NCI-H345 treated with DMSO at 0.1 percent for 48 hours (cell line): ENCODE results near the gene SYCN.

Source experiments
- DNase-seq: peaks from one replicate; lab custom pipeline; 2025; ENCODE audit not compliant: unreplicated experiment; lab: John Stamatoyannopoulos, UW

SYCN gene

DNA sequence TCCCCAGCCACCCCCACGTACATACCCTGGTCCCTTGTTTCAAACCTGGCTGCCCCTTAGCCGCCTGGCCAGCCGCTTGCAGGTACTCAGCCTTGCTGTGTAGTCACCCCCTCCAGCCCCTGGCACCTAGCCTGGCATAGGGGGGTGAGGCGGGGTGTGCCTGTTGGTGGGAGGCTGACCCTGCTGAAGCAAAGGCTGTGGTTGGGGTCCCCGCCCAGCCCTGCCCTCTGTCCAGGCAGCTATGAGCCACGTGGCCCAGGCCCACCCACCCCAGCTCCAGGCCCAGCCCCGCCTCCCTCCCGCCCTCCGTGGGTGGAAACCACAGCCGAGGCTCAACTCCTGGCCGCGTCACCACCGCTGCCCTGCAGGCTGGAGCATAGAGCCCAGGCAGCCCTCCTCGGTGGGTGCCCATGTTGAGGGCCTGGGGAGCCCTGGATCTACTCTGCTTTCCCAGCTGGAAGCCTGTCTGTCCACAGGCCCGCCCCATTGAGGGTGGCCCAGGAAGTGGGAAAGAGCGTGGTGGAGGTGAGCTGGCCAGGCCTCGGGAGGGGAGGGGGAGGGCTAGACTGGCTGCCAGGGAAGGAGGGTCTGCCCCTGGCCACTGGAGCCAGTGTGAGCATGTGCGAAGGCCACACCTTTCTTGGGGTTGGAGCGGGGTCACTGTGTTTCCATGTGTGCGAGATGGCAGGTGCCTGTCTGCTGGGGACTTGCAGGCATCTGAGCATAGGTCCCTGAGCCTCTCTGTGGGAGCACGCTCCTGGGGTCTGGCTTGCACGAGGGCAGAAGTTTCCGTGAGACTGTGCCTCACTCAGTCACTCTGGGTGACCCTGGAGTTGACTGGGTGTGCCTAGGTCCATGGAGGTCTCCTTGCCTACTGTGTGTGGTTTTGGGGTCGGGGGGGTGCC is 47.5 kb downstream of the SYCN start:
- DNase-seq, result no peak

DNA sequence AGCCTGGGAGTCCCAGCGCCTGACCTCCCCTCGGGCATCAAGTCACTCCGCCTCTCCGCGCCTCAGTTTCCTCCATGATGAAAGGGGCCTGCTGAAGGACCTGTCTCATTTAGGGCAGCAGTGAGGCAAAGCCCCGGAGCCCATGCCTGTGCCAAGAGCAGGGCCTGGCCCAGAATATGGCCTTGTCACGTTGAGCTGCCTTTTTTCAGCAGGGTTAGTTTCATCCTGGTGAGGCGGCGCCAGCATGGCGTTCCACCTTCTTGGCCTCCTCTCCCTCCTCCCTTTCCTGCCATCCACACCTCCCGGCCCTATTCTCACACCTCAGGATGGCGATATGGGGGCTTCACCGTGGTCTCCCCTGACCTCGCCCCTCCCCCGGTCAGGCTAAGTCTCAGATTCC is 48.3 kb downstream of the SYCN start:
- DNase-seq, result no peak

DNA sequence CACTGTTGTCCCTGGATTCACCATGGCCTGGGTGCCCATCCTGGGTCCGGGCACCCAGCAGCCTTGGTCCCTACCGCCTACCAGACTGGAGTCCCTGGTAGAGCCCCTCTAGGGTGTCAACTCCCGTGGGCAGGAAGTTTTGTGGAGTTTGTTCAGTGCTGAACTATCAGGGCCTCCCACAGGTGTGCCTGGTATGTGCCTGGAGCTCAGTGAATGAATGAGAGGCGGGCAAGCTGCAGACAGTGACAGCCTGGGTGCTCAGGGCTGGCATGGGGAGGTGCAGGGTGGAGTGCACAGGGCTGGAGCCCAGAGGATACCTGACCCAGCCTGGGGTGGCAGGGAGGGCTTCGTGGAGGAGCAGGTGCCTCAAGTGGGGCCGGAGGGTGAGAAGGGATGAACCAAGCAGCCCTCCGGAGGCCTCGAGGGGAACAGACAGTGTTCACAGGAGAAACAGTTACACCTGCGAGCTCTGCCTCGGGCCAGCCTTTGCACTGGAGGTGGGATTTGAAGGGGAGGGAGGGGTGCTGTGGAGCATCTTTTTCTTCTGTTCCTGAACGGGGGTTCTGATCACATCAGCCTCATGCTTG is 48.9 kb downstream of the SYCN start:
- DNase-seq, result no peak

DNA sequence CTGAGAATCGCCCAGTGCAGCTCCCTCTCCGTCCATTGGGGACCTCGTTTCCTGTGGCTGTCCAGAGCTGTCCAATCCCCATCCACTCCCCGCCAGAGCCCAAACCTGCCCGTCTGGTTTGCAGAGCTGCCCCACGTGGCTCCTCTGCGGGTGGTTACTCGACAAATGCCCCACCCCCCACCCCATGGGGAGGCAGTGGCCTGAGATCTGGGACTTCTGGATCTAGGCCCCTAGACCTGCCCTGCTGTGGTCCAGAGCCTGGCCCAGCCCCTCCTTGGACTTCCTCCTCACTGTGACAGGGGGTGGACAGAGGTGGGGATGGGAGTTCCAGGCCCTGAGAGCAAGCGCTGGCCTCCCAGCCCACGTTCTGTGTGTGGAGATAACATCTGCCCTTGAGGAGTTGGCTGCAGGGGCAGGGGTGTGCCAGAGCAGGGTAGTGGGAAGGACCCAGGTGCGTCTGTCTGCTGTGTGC is 49.4 kb downstream of the SYCN start:
- no peak for DNase-seq

DNA sequence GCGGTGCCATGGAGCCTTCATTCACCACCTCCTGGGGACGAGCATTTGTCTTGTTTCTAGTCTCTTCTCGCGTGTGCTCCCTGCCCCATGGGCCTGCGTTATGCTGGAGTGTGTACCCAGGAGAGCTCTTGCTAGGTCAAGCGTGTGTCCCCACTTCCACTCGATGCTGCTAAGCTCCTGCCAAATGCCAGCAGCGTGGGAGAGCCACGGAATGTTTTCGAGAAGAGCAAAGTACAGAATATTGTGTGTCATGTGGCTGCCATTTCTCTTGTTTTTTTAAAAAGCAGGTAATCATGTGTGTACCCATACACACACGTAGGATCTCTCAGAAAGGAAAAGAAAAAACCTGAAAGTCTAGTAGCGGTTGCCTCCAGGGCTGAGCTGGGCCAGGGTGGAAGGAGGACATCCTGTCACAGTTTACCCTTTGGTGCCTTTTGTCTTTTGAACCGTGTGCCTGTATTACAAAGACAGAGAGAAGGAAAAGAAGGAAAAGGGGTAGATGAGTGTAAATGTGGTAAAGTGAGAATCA is 49.9 kb downstream of the SYCN start:
- DNase-seq, result no peak
